ENCODE data around the gene CD9.

CD9 gene

GRCh38 chr12:6181583-6182278, 18.5 kb upstream of the CD9 start:
- in situ Hi-C loops (cut with MboI; ENCODE audit: low sequenced_read_pairs, unreplicated experiment): no loop called here
- no peak for DNase-seq (ENCODE audit: low spot score)
- no peak for TF ChIP-seq CTCF (IDR thresholded peaks at IDR 0.05; ENCODE audit: borderline replicate concordance, control extremely low read depth, extremely low read depth, insufficient read depth, missing control alignments)

- in situ Hi-C loops (cut with MboI; ENCODE audit: low sequenced_read_pairs, unreplicated experiment): no loop called here
- DNase-seq (ENCODE audit: low spot score): no peak
- TF ChIP-seq CTCF (IDR thresholded peaks at IDR 0.05; ENCODE audit: borderline replicate concordance, control extremely low read depth, extremely low read depth, insufficient read depth, missing control alignments): no peak
Measured at GRCh38 chr12:6182279-6182898, 17.8 kb upstream of the CD9 start.

- TF ChIP-seq CTCF (IDR thresholded peaks at IDR 0.05; ENCODE audit: borderline replicate concordance, control extremely low read depth, extremely low read depth, insufficient read depth, missing control alignments): no peak
- in situ Hi-C loops (cut with MboI; ENCODE audit: low sequenced_read_pairs, unreplicated experiment): no loop called here
Measured at GRCh38 chr12:6183689-6184428, 16.3 kb upstream of the CD9 start.

GRCh38 chr12:6185961-6186827, 14.0 kb upstream of the CD9 start:
- in situ Hi-C loops (cut with MboI; ENCODE audit: low sequenced_read_pairs, unreplicated experiment): no loop called here
- no peak for TF ChIP-seq CTCF (IDR thresholded peaks at IDR 0.05; ENCODE audit: borderline replicate concordance, control extremely low read depth, extremely low read depth, insufficient read depth, missing control alignments)
- no peak for DNase-seq (ENCODE audit: low spot score)

More at GRCh38 chr12:6183689-6184428, 16.3 kb upstream of the CD9 start:
- no peak for DNase-seq (ENCODE audit: low spot score)

- DNase-seq (ENCODE audit: low spot score): no peak
- no peak for TF ChIP-seq CTCF (IDR thresholded peaks at IDR 0.05; ENCODE audit: borderline replicate concordance, control extremely low read depth, extremely low read depth, insufficient read depth, missing control alignments)
Measured at GRCh38 chr12:6187948-6188793, 12.0 kb upstream of the CD9 start.

More at GRCh38 chr12:6187948-6188793, 12.0 kb upstream of the CD9 start:
- in situ Hi-C loops (cut with MboI; ENCODE audit: low sequenced_read_pairs, unreplicated experiment): no loop called here
